Upper lobe of left lung (tissue), 6 donors: ENCODE results near the gene EFCAB8. TPM values are rescaled to one million over a fixed set of nuclear protein-coding genes. Genes with fewer than 3 reads are reported as not detected.

Source experiments
- ATAC-seq, 2 donors: fragments of 200-7000 bp; cut with Tn5 transposase; one replicate each; pipeline ENCODE4 v1.9.1; 2022; ENCODE audit warnings: mild to moderate bottlenecking in 2 of 2, moderate library complexity in 2 of 2; ENCODE audit not compliant: low FRiP score in 2 of 2
- DNase-seq, 2 donors: peaks; one replicate each; pipeline ENCODE4 v3.0.0-alpha.2; 2019 to 2020
- H3K27ac ChIP-seq, 4 donors: fragments of 200-600 bp; sonication (generic); one replicate each; pipeline ENCODE4 v1.5.1; 2016 to 2019
- H3K27me3 ChIP-seq, 4 donors: fragments of 200-600 bp; sonication (generic); one replicate each; pipeline ENCODE4 v1.5.1; 2017 to 2019
- H3K36me3 ChIP-seq, 4 donors: fragments of 200-600 bp; sonication (generic); one replicate each; pipeline ENCODE4 v1.5.1; 2016 to 2019
- H3K4me1 ChIP-seq, 4 donors: fragments of 200-600 bp; sonication (generic); one replicate each; pipeline ENCODE4 v1.5.1; 2018 to 2019
- H3K4me3 ChIP-seq, 4 donors: fragments of 200-600 bp; sonication (generic); one replicate each; pipeline ENCODE4 v1.5.1; 2017 to 2019; ENCODE audit warnings: mild to moderate bottlenecking in 2 of 4, moderate library complexity in 1 of 4
- H3K9me3 ChIP-seq, 4 donors: fragments of 200-600 bp; sonication (generic); one replicate each; pipeline ENCODE4 v1.5.1; 2018 to 2019
- EP300 ChIP-seq, 4 donors: sonication (generic); formaldehyde crosslinking; IDR thresholded peaks; one replicate each; pipeline ENCODE4 v1.5.1; 2017; ENCODE audit warnings: antibody characterized with exemption in 4 of 4, control low read depth in 2 of 4
- POLR2A ChIP-seq, 4 donors: fragments of 450-650 bp; IDR thresholded peaks; one replicate each; pipeline ENCODE4 v1.5.1; 2016 to 2017; ENCODE audit warnings: antibody characterized with exemption in 4 of 4, mild to moderate bottlenecking in 2 of 4
- POLR2AphosphoS5 ChIP-seq, 2 donors: sonication (generic); formaldehyde crosslinking; IDR thresholded peaks; one replicate each; pipeline ENCODE4 v1.5.1; 2017; ENCODE audit warnings: antibody characterized with exemption in 2 of 2
- WGBS, 2 donors: methylation state at CpG; one replicate each; pipeline ENCODE4 v1.1.5; 2017 to 2018; 5-methylcytosine and 5-hydroxymethylcytosine counted together
- total RNA-seq, 6 donors: library from RNA; depleted of rRNA in 4 of 6; stranded (reverse); fragments of >200 nt in 4 of 6; gene quantifications; one replicate each; pipeline versions ENCODE4 v1.1.0 to v1.2.1, GENCODE V29; 2016 to 2021
- TF ChIP-seq, protein P1 (sequence below), 6 experiments: fragments of 450-650 bp in 4 of 6; fragments of 200-600 bp in 2 of 6; sonication (generic) in 2 of 6; IDR thresholded peaks; one replicate each; pipeline ENCODE4 v1.5.1; 2016 to 2019; ENCODE audit warnings: antibody characterized with exemption in 6 of 6
- donor health status: DM: no; HTN: no; CAD: no; lungs with moderate emphysema.
- donor health status: DM: no; HTN: yes; CAD: no; lungs with severe emphysema.

Gene EFCAB8
- total RNA-seq, 6 donors from 2014 or later = 0.10 to 3.3 (median 0.67) TPM

DNA sequence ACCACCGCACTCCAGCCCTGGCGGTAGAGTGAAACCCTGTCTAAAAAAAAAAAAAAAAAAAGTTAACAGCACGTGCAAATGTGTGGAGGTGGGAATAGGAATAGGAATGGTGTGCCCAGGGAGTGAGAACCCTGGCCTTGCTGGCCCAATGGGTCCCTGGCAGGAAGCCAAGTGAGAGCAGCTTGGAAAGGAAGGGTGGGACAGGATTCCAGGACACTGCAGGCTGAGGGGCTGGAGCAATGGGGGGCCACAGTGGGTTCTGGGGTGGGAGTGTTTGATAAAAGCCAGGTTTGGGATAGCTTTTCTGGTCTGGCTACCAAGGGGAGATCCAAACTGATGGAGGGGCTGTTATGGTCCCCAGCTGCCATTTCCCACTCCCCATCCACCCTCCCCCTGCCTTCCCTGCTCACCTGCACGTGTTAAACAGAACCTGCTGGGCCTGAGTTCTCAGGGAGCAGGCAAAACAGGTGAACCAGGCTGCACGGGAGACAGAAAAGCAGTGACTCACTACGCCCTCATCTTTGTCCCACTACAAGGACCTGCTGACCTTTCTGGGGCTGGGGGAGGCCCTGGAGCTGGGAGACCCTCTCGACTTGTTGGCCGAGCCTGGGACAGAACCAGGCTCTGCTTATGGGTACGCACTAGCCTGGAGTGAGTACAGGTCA, 142.2 kb downstream of the EFCAB8 start:
- 61 to 70% methylated on average over 9 of the region's 9 CpGs for WGBS, 2 donors
- no peak overlapping the region for H3K27ac ChIP-seq
- no peak for DNase-seq
- no peak overlapping the region for H3K4me3 ChIP-seq
- H3K36me3 ChIP-seq = no peaks in the 10 kb centered on the region
- H3K4me1 ChIP-seq = no peaks in the 10 kb centered on the region
- TF ChIP-seq, protein P1, sequence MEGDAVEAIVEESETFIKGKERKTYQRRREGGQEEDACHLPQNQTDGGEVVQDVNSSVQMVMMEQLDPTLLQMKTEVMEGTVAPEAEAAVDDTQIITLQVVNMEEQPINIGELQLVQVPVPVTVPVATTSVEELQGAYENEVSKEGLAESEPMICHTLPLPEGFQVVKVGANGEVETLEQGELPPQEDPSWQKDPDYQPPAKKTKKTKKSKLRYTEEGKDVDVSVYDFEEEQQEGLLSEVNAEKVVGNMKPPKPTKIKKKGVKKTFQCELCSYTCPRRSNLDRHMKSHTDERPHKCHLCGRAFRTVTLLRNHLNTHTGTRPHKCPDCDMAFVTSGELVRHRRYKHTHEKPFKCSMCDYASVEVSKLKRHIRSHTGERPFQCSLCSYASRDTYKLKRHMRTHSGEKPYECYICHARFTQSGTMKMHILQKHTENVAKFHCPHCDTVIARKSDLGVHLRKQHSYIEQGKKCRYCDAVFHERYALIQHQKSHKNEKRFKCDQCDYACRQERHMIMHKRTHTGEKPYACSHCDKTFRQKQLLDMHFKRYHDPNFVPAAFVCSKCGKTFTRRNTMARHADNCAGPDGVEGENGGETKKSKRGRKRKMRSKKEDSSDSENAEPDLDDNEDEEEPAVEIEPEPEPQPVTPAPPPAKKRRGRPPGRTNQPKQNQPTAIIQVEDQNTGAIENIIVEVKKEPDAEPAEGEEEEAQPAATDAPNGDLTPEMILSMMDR (IDR thresholded peaks at IDR 0.05) = no peak
- TF ChIP-seq POLR2AphosphoS5 (IDR thresholded peaks at IDR 0.05) = no peak
- no peak for TF ChIP-seq EP300 (IDR thresholded peaks at IDR 0.05)
- TF ChIP-seq POLR2A (IDR thresholded peaks at IDR 0.05) = no peak
- ATAC-seq = no peak
- no peaks in the 10 kb centered on the region for H3K27me3 ChIP-seq
- H3K9me3 ChIP-seq = peaks cover 0 to 3% (median 0%) of the 10 kb centered on the region in 4 donors

DNA sequence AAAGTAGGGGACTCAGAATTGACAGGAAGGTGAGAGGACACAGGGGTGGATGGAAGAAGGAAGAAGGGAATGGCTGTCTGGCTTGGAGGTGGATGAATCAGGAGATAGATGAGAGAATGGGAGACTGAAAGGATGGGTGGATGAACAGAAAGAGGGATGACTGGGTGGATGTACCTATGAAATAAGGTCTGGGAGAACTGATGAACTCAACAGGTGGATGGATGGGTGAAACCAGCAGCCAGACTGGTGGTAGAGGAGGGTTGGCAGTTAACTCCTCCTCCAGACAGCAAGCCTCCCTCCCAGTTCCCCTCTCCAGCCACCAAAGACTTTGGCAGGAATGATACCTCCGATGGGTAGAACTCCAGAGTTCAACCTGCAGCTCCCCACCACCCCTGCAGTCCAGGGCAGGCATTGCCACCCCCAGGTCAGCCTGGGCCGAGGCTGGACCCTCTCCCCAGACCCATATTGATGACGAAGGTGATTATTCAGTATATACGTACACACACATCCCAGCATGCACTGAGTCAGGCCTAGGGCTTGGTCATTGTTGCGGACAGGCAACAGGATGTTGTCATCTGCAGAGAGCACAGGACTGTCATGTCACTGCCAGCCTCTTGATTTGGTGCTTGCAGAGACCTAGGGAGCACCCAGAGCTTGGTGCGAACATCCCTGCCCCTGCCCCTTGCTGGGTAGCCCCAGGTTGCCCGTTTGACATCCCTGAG, 143.5 kb downstream of the EFCAB8 start:
- H3K4me1 ChIP-seq = no peaks in the 10 kb centered on the region
- no peaks in the 10 kb centered on the region for H3K27me3 ChIP-seq
- ATAC-seq (no peak), DNase-seq (no peak)
- no peaks in the 10 kb centered on the region for H3K36me3 ChIP-seq
- no peak overlapping the region for H3K4me3 ChIP-seq
- TF ChIP-seq EP300 (IDR thresholded peaks at IDR 0.05) = no peak
- TF ChIP-seq, protein P1 (IDR thresholded peaks at IDR 0.05) = no peak
- TF ChIP-seq POLR2A (IDR thresholded peaks at IDR 0.05) = no peak
- no peak overlapping the region for H3K27ac ChIP-seq
- peaks cover 0 to 3% (median 0%) of the 10 kb centered on the region in 4 donors for H3K9me3 ChIP-seq
- WGBS, 2 donors = 92 to 99% methylated on average over 2 to 7 of the region's 7 CpGs

DNA sequence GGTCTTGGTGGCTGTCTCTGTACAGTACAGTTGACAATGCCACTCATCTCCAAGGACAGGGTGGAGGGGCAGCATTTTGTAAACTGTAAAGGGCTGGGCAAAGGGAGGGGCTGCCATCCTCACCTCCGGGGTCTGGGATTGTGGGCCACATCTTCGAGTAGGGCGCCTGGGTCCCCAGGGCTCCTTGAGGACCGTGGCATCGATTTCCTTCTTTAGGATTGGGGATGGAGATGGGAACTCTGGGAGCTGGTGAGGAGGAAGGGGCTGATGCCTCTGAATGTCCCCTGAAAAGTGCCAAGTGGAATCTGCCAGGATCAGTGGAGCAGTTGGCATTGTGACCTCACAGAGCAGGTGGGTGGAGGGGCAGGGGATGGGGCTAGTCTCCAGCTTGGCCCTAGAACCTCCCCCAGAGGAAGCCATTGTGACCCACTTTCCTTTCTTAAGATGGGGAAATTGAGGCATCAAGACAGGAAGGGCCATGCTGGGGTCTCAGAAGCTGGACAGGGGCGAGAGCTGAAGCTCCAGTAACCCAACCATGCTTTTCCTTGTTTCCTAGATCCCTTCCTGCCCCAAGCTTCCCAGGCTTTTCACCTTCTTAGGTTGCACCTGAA, 145.5 kb downstream of the EFCAB8 start, which contains the start of gene SUN5:
Gene SUN5, minus strand, starts transcription at position 293 of the 611 bp plus-strand sequence. Its CDS starts 93 bp downstream, at position 200.
- 86 to 98% methylated on average over 6 of the region's 6 CpGs for WGBS, 2 donors
- Histone ChIP-seq H3K36me3 (no peaks in the 10 kb centered on the region), H3K27ac (no peak within 1 kb of the TSS), H3K9me3 (peaks cover 0 to 3% (median 0%) of the 10 kb centered on the region in 4 donors), H3K4me3 (no peak within 1 kb of the TSS), H3K4me1 (no peaks in the 10 kb centered on the region), H3K27me3 (no peaks in the 10 kb centered on the region)
- no peak for ATAC-seq
- DNase-seq = no peak
- no peak for TF ChIP-seq POLR2AphosphoS5 (IDR thresholded peaks at IDR 0.05)
- TF ChIP-seq POLR2A (IDR thresholded peaks at IDR 0.05) = no peak
- TF ChIP-seq, protein P1 (IDR thresholded peaks at IDR 0.05) = no peak
- no peak for TF ChIP-seq EP300 (IDR thresholded peaks at IDR 0.05)

DNA sequence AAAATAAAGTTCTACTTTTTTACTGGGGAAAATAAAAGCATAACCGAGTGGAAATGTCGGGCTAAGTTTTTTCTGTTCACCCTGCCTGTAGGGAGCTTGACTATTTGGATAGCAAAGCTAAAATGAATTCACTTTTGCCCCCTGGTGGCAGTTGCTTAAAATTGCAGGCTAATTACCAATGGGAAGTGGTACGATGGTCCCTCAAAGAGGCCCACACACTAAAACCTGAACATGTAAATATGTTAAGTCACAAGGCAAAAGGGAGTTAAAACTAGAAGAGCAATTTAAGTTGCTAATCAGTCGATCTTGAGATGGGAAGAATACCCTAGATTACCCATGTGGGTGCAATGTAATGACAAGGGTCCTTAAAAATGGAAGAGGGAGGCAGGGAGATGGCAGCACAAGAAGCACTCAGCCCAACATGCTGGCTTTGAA, 146.4 kb downstream of the EFCAB8 start:
- no peak for TF ChIP-seq POLR2AphosphoS5 (IDR thresholded peaks at IDR 0.05)
- TF ChIP-seq, protein P1 (IDR thresholded peaks at IDR 0.05) = peak in 3 of 6 experiments; percentile 13 to 44 (median 18)
- no peak for TF ChIP-seq POLR2A (IDR thresholded peaks at IDR 0.05)
- TF ChIP-seq EP300 (IDR thresholded peaks at IDR 0.05) = no peak
- no peak overlapping the region for H3K27ac ChIP-seq
- peaks cover 0 to 2% (median 0%) of the 10 kb centered on the region in 4 donors for H3K4me1 ChIP-seq
- no peaks in the 10 kb centered on the region for H3K27me3 ChIP-seq
- no peaks in the 10 kb centered on the region for H3K36me3 ChIP-seq
- no peak for DNase-seq
- 55 to 63% methylated on average over 4 of the region's 4 CpGs for WGBS, 2 donors
- H3K9me3 ChIP-seq = peaks cover 0 to 3% (median 0%) of the 10 kb centered on the region in 4 donors
- no peak for ATAC-seq
- no peak overlapping the region for H3K4me3 ChIP-seq
